HG03095 (cell line): ENCODE measurements around the gene KRTAP6-2.

Experiments
- ATAC-seq: cut with Tn5 transposase; IDR thresholded peaks from one replicate; pipeline ENCODE4 v1.9.1; 2021; ENCODE audit warnings: moderate library complexity; ENCODE audit not compliant: unreplicated experiment

KRTAP6-2 gene

DNA sequence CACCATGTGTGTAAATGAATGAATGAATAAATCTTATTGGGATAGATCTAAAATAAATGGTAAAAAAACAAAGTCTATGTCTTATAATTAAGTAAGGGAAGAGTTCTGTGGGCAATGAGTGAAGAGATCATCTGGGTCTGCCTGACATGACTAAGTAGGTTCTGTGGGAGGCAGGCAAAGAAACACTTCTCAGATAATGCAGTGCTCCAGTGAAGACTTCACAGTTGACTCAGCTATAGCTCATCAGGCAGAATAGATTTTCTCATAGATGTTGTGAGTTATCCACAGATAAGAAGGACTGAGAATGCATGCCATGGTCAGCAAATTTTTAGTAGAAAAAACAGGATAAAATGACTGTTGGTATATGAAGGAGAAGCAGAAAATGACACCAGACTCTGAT is 20.9 kb downstream of the KRTAP6-2 start:
- no peak for ATAC-seq

DNA sequence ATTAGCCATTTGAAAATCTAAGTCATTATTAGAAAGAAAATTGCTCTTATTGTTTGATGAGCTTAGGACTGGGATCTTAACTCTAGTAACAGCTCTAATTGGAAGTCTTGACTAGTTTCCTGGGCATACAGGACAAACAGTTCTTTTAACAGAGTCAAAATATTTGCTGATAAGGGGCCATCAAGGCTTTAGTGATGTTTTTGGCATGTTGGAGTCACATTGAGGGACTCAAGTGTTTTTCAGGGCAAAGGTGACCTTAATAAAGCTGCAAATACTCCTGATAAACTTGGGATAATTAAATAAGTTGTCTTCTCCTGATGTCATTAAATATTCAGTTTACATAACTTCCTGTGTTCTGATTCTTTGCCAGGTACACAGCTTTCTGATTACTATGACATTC is 31.1 kb downstream of the KRTAP6-2 start:
- ATAC-seq: no peak

DNA sequence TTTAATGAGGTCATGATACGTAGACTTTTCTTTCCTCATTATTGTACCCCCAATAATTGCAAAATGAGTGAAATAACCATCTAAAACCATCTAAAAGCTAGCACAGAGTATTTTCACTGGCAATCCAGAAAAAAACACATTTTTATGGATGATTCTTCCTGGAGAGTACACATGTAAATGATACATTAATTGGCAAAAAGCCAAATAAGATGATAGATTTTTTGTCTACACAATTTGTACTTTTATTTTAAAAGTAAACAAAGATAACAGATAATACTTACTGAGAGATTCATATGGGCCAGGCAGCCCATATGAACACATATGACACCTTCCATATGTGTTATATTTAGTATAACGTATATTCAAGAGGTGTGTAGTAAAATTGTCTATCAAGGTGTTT is 35.1 kb downstream of the KRTAP6-2 start:
- ATAC-seq: no peak

DNA sequence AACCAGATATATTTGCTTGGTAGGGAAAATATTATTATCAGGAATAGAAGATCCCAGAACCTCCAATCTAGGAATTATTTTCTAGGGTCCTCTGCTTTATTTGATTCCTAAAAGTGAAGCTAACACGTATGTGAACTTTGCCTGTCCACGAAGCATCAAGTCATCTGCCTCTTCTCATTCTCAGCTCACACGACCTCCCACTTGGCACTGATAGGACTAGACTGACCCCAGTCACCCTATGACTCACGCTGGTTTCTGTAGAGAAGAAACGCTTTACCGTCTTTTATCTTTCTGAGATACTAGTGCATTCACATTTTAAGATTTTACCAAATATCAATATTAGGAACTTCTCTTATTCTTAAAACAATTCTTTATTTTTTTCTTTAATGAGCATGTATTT is 35.6 kb downstream of the KRTAP6-2 start:
- no peak for ATAC-seq

DNA sequence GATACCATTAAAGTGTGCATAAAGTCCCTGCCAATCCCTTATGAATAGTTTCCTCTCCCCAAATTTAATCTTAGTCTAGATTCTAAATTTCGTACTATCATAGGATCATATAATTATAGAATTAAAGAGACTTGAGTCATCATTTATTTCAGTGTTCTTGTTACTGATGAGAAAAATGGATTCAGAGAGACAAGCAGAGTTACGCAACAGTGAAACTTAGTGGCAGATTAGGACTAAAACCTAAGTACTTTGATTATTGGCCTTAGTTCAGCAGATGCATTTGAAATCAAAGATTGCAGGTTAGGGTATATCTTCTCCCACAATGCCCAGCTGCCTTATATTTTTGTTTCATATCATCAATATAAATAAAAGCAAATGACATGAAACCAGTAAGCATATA is 36.7 kb downstream of the KRTAP6-2 start:
- ATAC-seq: no peak

DNA sequence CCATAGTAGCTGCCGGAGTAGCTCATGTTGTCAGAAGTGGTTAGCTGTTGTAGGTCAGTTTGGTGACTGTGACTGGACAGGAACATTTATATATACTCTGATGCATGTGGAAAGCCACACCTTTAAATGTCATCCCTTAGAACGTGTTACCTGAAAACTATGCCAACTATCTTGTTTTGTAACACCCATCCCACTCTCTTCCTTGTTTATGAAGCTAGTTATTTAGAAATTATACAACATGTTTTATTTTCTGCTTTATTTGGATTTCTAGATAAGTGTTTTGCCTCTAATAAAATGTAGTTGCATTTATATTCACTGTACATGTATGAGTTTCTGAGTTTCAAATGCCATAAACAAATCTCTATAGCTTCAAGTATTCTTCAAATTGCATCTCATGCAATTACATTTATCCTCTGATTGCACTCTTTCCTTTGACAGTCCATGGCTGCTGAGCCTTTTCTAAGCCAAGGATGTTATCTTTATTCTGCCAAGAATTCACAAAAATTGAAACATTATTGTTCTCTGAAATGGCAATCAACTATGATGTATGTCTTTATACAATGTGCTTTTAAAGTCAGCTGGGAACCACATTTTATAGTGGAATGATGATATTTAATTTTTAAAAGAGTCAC is 37.3 kb downstream of the KRTAP6-2 start, which contains the start of gene KRTAP19-7:
Gene KRTAP19-7, minus strand, starts transcription at position 51 of the 632 bp plus-strand sequence. Its CDS starts 25 bp downstream, at position 26.
- no peak for ATAC-seq

DNA sequence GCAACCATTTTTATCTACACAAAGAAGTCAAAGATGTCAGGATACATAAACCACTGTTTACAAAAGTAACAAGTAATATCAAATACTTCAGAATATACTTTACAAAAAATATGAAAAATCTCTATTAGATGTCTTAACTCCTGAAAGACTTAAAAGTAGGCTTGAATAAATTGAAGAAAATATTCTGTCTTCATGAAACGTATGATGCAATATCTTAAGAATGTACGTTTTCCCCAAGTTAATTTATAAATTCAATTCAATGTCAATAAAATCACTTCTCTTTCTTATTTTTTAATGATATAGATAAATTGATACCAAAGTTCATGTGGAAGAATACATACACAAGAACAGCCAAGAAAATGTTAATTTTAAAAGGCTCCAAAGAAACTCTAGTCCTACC is 43.6 kb downstream of the KRTAP6-2 start:
- no peak for ATAC-seq

DNA sequence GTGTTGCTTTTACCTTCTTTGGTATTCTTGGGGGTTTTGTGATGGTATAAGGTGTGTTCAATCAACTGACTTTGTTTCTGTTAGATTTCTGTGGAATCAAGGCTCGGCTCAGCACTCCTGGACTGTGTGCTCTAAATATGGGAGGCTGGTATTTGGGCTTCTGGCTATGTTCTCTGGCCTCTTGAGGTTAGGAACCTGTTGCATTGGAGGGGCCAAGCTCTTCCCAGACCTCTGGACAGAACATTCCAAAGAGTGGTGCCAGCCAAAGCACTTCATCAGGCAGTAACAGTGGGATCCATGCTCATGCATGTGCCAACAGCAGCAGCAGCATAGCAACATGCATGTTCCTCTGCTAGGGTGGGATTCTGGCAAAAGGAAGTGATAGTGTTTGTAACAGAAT is 45.9 kb downstream of the KRTAP6-2 start:
- no peak for ATAC-seq
